D721Med (cell line): ENCODE measurements around the gene RAB4B.
A peak's percentile ranks its signal among the peaks of the same experiment; 100 is the strongest.
"Not testable (repeated sequence)": the region's sequence is repeated elsewhere in the genome, so short reads cannot be mapped to it uniquely, and the experiment has no call there.

Source experiments
- DNase-seq: peaks from one replicate; pipeline ENCODE4 v3.0.0; 2011; ENCODE audit warnings: low spot score; ENCODE audit not compliant: insufficient read length
- FAIRE-seq: peaks from 2 replicates; lab custom pipeline; 2011; peaks lifted over from hg19 to GRCh38; lab: Jason Lieb, UNC
- CTCF ChIP-seq: IDR thresholded peaks from 2 replicates; pipeline ENCODE4 v1.5.1; 2012; ENCODE audit warnings: mild to moderate bottlenecking, control low read depth; ENCODE audit not compliant: insufficient read depth; ENCODE audit errors: missing control alignments

RAB4B gene

GRCh38 chr19:40807147-40808020 is 29.3 kb downstream of the RAB4B start:
- no peak for FAIRE-seq
- DNase-seq: no peak
- TF ChIP-seq CTCF: peak; percentile 6

GRCh38 chr19:40808021-40808325 is 29.9 kb downstream of the RAB4B start:
- DNase-seq (no peak), FAIRE-seq (no peak)
- TF ChIP-seq CTCF: no peak

GRCh38 chr19:40808497-40808896 is 30.4 kb downstream of the RAB4B start:
- TF ChIP-seq CTCF: no peak
- no peak for FAIRE-seq
- DNase-seq: no peak

DNA sequence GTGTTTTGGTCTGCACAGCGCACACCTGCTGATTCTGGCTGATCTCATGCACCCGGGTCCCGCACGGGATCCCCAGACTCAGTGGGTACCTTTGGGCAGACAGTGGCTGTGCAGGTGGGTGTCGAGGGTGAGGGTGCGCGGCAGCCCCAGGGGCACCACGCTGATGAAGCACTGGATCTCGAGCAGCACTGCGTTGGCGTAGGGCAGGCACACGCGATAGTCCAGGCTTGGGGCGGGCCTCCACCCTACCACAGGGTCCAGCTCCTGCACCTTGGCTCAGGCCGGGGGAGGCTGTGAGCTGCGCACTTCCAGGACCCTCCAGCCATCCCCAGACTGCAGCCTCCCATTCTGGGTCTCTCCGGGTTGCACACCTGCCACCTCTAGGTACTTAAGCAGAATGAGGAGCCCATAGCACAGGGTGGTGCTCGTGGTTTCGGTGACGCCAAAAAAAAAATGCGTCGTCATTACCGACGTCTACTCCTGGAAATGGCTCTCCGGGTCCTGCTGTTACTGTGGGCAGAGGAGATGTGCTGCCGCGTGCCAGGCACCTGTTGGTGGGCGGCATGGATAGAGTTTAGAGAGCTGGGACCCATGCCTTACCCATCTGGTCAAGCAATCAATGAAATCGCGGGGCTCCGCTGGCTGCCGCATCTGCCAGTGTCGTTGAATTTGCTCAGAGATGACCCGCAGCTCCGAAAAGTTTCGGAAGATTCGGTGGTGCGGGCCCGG is 31.5 kb downstream of the RAB4B start:
- no peak for FAIRE-seq
- DNase-seq: no peak
- no peak for TF ChIP-seq CTCF

GRCh38 chr19:40810160-40810559 is 32.1 kb downstream of the RAB4B start:
- TF ChIP-seq CTCF: no peak
- DNase-seq (no peak), FAIRE-seq (no peak)

DNA sequence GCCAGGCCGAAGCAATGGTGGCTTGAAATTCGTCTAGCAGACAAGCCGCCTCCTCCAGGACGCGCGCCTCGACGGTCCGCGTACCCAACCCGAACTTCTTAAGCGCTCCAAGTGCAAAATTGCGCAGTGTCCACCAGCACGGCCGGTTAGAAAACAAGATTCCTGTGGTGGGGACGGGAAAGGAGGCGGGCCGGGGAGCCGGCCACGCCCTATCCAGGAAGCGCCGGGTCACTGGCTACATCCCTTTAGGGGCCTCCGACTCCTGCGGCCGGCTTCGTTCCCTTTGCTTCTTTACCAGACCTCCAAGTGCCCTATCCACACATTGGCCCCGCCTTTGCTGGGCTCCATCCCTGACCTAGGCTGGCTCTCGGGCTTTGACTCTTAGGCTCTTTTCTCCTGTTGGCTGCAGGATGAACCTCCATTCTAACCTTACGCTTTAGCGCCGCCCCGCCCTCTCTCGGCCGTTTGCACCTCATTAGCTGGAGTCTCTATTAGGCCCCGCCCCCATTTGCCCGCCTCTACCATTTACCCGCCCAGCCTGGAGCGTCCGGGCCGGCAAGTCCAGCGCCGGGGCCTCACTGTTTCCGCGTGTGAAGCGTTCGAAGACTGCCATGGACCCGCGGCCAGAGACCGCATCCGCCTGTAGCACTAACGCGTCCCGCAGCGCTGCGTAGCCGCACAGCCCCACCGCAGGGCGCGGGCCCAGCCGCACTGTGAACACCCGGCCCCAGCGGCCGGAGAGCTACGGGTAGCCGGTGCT is 32.8 kb downstream of the RAB4B start:
- not testable (repeated sequence) for FAIRE-seq, DNase-seq
